NCI-H2171 treated with DMSO at 0.1 percent for 48 hours (cell line): ENCODE measurements around the gene NUDT1.

Source experiments
- DNase-seq: peaks from one replicate; lab custom pipeline; 2025; lab: John Stamatoyannopoulos, UW

Gene NUDT1

DNA sequence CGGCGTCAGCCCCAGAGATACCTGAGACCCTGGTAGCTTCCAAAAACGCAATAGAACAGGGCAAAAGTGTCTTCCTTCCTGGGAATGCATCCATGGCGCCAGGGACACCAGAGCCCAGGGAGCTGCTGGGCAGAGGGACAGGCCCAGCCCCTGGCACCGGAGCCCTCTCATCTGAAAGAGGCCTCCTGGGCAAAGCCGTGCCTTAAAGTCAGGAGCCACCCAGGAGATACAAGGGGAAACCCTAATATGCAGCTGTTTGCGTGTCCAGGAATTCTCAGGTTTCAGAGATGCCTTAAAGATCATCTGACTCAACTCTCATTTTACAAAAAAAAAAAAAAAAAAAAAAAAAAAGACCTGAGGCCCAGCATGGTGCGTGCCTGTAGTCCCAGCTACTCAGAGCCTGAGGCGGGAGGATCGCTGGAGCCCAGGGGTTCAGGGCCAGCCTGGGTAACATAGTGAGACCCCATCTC is 28.0 kb downstream of the NUDT1 start:
- peak; percentile 63 for DNase-seq

DNA sequence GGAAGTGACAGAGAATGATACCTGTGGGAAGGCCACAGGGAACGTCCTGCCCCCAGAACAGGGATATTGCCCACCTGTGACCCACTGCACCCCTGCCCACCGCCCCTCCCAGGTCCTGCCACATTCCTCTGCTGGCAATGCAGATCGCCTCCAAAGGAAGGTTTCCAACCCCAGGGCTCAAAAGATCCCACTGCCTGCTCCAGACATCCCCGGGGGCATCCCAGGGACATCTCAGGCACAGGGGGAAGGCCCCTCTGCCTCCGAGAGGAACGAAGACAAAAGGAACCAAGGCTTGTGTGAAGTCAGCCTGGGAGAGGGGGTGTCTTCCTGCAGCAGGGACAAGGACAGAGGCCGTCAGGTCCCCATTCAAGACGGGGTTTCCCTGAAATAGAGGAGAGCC is 28.5 kb downstream of the NUDT1 start:
- DNase-seq = no peak

DNA sequence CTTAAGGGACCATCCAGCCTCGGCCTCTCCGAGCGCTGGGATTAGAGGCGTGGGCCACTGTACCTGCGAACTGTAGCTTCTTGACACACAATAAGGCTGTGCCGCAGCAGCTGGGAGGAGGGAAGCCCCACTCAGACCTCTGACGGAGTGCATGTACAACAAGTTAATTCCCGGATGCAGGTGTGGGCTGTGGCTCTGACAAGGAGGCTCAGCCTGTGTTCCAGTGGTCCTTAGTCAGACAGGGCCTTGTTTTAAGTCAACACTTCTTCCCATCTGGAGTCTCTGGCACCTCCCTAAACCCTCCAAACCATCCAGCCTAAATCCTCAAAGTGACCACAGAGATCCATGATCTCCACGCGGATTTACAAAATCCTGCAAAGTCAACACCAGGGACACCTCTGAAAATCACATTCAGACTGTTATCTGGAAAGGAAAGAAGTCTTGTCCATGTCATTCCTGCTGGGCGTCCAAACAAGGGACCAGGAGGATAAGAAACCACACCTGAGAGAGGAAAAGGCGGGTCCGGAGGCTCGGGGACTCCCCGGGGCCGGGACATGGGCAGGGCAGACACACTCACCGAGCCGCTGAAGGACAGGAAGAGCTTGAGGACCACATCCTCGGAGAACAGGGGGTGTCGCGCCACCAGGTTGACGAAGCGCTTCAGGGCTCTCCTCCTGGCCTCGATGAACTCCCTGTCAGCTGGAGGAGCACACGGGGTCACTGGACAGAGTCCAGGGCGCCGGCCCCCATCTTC is 29.4 kb downstream of the NUDT1 start:
- DNase-seq = no peak

DNA sequence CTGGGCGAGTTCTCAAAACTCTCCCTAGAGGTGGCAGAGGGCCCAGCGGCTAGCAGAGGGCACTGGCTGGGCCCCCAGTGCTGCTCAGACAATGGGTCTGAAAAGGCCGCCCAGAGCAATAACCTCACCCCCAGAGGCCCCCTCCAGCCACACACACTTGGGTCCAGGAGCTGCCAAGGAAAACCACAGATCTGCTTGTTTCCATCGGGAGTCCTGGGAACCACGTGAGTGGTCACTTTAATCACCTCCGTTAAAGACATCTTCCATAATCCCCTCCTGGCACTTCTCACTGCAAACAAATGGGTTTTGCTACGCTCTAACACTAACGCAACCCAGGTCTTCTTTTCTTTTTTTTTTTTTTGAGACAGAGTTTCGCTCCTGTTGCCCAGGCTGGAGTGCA is 30.0 kb downstream of the NUDT1 start:
- DNase-seq = no peak

DNA sequence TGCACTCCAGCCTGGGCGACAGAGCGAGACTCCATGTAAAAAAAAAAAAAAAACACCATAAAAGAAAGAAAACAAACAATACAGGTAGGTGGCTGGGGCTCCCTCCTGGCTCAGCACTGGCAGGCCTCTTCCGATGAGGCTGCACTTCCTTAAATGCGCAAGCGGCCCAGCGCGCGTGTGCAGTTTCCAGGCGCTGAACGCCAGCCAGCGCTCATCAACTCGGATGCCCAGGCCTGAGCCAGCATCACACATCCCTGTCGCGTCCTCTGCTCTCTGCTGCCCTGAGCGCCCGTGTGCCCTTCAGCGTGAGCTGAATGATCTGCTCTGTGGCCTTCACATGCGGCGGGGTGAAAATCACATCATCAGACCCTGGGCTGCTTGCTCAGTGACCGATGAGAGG is 31.8 kb downstream of the NUDT1 start:
- no peak for DNase-seq

DNA sequence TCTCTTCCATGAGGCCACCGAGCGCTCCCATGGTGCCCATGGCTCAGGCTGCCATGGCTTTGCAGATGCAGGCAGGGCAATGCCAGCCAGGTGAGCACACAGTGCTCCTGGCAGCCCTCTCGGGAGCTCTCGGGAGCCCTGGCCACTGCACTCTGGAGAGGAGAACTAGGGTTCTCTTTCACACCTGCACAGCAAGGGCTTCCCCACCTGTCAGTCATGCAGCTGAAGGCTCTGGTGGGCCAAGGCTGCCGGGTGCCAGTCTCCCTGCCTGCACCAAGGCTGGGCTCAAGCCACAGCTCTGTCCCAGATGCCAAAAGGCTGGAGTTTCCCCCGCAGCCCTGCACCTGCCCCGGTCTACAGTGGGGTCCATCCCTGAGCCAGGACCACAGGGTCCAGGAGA is 32.6 kb downstream of the NUDT1 start:
- no peak for DNase-seq

DNA sequence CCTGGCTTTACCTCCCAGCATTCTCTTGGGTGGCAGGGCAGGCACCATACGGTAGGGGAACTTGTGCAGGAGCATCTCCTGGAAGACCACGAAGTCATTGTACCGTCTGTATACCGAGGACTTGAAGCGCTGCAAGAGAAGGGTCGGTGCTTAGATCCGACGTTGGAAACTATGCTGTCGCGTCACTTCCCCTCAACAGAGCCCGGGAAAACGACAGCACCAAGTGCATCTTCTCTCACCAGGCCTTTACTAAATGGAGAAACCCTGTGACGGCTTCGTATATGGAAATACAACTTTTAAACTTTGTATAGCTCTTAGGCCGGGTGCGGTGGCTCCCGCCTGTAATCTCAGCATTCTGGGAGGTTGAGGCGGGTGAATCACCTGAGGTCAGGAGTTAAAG is 33.1 kb downstream of the NUDT1 start:
- no peak for DNase-seq

DNA sequence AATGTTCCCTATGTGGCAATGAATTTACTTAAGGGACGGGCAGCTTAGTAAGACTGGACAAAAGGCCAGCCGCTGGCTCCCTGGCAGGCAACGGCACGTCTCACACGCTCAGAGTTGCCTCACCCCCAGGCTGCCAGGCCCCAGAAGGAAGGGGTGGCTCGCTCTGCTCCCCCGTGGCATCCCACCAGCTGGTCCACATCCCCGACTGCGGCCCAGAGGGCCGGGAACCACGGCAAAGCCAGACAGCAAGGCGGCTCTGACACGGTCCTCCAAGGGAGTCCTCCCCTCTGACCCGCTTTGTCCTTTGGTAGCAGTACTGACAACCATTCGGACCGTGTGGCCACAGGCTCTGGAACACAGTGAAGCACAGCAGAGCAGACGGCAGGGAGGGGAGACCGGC is 34.1 kb downstream of the NUDT1 start:
- DNase-seq = no peak

DNA sequence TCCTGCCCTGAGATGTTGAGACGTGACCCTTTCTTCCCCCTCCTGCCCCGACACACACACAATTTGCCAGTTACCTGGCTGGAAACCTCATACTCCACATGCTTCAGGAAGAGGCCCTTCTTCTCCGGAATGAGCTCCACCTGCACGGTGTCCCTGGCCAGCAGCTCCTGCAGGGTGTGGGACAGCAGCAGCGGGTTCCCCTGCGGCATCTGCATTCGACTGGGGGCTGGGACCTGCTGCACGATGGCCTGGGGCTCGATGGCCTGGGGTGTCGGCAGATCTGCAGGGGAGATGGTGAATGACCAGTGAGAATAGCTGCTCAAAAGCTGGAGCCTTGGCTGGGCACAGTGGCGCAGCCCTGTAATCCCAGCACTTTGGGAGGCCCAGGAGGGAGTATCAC is 36.0 kb downstream of the NUDT1 start:
- DNase-seq = no peak

DNA sequence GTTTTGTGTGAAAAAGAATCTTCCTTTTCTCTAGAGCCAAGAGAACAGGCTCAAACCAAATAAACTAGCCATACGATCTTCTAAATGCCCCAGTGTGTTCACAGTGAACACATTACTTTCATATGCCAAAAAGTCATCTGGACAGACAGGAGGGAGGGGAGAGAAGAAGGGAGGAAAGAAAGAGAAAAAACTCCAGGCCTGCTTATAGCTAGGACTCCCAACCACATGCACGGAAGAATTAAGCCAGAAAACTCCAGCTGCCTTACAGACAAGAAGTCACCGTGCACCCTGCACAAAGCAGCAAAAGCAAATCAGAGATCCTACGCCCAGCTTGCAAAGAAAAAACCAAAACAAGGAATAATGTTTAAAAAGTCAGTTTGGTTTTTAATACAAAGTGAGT is 37.9 kb downstream of the NUDT1 start:
- DNase-seq = peak; percentile 8

DNA sequence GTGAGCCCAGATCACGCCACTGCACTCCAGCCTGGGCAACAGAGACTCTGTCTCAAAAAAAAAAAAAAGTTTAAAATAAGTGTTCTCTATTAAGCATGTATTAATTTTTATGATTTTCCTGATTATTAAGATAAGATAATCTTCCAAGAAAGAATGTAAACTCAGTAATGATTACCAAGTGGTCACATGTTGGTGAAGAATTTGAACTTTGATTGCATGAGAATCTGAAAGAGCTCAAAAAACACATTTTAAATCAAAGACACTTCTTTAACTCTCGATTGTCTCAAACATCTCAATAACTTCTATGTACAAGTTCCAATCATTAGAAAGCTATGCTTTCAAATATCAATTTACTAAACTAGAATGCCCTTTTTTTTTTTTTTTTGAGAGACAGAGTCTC is 38.4 kb downstream of the NUDT1 start:
- DNase-seq = no peak

DNA sequence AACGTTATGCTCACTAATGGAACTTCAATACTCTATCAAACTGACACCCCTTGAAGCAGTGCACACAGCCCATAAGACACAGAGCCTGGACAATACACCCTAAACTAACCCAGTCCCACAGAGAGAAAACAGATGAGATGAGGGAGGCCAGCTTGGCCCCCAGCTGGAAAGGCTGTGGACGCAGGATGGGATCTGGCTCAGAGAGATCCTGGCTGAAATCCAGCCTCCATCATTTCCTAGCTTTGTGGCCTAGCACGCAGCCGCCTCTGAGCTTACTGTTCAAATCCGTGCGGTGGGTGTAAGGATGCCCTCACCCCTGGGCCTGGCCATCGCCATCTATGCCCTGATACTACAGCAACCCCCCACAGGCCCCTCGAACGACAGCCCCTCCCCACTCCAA is 39.5 kb downstream of the NUDT1 start:
- DNase-seq = no peak

DNA sequence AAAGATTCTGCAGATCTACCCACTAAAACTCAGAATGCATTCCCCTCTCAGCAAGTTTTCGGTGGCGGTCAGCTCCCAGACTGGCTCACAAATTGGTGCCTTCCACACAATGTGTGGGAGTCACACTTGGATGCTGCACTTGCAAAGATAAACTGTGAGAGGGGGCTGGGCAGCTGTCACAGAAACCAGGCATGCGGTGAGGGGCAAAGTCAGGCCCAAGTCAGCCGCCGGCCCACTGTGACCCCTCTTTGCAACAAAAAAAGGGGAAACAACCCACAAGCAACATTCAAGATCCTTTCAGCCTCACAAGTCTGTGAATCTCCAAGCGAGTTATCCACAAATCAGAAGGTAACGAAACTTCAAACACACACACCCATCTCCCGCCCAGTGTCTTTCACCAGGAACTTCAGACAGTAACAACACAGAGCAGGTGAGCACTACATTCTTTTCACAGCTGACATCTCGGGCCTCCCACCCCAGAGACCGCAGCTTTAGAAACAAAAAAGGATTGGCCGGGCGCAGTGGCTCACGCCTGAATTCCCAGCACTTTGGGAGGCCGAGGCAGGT is 40.2 kb downstream of the NUDT1 start:
- no peak for DNase-seq

DNA sequence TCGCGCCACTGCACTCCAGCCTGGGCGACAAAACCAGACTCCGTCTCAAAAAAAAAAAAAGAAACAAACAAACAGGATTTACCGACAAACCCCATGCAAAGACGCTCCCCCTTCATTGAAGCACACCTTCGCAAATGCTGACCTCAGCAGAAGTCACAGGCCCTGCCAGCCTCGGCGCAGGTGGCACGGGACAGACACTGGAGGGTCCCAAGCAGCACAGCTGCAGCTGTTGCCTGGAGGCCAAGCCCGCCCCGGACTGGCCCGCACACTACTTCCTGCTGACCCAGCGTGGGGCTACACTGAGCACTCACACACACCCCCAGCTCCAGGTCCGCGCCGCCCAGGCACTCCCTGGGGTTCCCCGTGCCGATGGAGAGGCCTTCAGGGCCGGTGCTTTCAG is 41.0 kb downstream of the NUDT1 start:
- no peak for DNase-seq

DNA sequence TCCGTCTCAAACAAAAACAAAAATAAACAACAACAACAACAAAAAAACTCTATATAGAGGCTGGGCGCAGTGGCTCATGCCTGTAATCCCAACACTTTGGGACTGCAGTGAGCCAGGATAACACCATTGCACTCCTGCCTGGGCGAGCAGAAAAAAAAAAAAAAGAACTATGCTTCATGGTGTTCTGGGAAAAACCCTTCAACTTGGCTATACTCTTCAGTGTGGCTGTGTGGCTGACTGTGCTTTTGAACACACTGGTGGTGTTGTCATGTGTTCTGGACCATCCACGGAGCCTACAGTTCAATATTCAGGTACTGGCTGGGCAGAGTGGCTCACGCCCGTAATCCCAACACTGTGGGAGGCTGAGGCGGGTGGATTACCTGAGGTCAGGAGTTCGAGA is 45.7 kb downstream of the NUDT1 start:
- DNase-seq = no peak

DNA sequence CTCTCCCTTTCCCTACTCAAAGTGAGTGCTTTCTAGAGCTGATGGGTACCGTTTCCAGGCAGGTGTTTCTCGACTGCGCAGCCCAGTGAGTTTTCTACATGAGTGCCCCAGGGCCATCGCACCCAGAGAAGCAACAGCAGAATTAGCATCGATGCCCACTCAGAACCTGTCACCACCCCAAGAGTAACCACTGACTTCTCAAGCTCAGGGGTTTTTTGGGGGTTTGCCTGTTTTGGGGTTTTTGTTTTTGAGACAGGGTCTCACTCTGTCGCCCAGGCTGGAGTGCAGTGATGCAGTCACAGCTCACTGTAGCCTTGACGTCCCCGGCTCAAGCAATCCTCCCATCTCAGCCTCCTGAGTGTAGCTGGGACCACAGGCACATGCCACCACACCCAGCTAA is 46.5 kb downstream of the NUDT1 start:
- DNase-seq = no peak

DNA sequence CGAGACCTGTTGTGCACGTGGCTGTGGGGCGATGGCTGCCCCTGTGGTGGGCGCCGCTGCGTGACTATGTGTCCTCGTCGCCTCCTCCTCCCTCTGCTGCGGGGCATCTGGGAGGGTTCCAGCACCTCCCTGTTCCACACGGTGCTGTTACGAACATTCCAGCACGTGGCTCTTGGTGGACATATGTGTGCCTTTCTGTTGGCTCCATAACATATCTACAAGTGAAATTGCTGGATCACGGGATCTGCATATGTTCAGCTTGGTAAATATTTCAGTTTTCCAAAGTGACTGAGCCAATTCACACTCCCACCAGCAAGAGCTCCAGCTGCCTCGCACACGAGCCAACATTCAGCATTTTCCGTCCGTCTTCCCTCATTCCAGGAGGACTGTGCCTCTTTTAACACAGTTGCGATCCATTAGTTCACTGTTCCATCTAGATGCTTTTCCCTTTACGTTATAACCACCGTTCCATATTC is 47.1 kb downstream of the NUDT1 start:
- DNase-seq = no peak

DNA sequence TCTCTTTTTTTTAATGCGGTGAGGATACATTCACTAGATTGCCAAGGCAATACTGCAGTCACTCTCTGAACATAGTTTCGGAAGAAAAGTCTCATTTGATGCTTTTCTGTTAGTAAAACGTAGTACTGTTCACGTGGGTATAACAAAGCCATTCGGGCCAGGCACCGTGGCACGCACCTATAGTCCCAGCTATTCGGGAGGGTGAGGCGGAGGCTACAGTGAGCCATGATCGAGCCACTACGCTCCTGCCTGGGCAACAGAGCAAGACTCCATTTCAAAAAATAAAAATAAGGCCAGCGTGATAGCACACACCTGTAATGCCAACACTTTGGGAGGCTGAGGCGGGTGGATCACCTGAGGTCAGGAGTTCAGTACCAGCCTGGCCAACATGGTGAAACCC is 47.6 kb downstream of the NUDT1 start:
- DNase-seq = no peak

DNA sequence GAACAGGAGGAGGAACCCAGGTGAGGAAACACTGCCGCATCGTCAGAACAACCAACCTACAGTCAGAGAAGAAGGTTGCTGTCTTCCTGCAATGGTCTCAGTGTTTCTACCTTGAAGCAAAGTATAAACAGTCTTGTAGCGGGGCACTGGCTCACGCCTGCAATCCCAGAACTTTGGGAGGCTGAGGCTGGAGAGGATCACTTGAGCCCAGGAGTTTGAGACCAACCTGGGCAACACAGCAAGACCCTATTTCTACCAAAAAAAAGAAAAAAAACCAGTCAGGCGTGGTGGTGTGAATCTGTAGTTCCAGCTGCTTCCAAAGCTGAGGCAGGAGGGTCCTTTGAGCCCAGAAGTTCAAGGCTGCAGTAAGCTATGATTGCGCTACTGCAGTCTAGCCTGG is 48.9 kb downstream of the NUDT1 start:
- DNase-seq = no peak

DNA sequence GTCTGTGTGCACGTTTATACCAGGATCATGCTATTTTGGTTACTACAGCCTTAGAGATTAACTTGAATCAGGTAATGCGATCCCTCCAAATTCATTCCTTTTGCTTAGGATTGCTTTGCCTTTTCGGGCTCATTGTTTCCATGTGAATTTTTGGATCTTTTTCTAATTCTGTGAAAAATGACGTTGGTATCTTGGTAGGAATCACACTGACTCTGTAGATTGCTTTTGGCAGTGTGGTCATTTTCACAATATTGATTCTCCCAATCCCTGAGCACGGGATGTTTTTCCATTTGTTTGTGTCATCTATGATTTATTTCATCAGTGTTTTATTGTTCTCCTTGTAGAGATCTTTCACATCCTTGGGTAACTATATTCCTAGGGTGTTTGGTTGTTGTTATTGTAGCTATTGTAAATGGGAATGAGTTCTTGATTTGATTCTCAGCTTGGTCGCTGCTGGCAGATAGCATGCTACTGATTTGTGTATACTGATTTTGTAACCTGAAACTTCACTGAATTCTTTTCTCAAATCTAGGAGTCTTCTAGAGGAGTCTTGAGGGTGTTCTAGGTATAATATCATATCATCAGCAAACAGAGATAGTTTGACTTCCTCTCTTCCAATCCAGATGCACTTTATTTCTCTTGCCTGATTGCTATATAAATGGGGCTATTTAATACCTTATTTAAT is 54.1 kb downstream of the NUDT1 start:
- DNase-seq = no peak

DNA sequence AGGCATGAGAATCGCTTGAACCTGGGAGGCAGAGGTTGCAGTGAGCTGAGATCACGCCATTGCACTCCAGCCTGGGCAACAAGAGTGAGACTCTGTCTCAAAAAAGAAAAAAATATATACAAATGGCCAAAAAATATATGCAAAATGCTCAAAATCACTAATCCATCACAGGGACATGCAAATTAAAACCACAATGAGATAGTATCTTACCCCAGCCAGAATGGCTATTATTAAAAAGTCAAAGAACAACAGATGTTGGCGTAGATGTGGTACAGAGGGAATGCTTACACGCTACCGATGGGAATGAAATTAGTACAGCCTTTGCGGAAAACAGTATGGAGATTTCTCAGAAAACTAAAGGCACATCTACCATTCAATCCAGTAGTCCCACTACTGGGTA is 54.8 kb downstream of the NUDT1 start:
- DNase-seq = no peak

DNA sequence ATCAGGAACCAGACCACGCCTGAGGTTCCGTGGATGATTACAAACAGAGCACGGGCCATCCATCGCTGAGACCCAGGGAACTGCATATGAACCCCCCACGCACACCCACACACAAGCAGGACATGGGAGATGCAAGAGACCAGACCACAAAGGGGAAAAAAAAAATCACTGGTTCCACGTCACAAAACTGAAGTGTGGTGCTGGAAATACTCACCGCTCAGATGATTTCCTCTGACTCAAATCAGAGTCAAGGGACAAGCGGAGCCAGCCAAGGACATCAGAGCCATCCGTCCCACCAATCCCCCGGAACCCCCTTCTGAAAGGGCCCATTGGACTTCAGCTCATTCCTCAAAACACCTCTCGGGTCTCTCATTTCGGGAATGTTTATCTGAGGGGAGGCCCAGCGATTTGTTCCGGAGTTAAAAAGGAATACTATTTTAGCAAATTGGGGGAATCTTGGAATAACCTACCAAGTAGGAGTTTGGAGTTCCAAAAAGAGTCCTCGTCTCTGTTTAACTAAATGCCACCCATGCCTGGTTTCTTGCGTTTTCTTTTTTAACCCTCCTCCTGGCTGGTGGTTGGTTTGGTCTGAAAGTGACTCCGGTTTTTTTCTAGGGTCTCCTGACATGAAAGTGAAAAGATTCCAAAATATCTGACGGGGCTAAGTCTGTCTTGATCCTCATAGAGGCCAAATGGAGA is 57.3 kb downstream of the NUDT1 start:
- DNase-seq = no peak
